Mucosa of gallbladder (tissue), 1 donor: Measurements from ENCODE around the gene PRR4. TPM values are rescaled to one million over a fixed set of nuclear protein-coding genes. Genes with fewer than 3 reads are reported as not detected.

Experiments
- DNase-seq: peaks from one replicate; pipeline ENCODE4 v3.0.0-alpha.2; 2020; ENCODE audit warnings: low spot score
- total RNA-seq: library from RNA; stranded (reverse); gene quantifications from one replicate; pipeline ENCODE4 v1.2.1, GENCODE V29; 2021
- donor health status: DM: no; HTN: no; CAD: no.

The PRR4 gene, protein sequence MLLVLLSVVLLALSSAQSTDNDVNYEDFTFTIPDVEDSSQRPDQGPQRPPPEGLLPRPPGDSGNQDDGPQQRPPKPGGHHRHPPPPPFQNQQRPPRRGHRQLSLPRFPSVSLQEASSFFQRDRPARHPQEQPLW
- total RNA-seq, result 2.6 TPM

GRCh38 chr12:10849425-10849878 is at the start of gene PRR4:
TSS of gene PRR4 (minus strand) at chr12:10849475. CDS start at chr12:10849437, 38 bp downstream.
- no peak for DNase-seq

DNA sequence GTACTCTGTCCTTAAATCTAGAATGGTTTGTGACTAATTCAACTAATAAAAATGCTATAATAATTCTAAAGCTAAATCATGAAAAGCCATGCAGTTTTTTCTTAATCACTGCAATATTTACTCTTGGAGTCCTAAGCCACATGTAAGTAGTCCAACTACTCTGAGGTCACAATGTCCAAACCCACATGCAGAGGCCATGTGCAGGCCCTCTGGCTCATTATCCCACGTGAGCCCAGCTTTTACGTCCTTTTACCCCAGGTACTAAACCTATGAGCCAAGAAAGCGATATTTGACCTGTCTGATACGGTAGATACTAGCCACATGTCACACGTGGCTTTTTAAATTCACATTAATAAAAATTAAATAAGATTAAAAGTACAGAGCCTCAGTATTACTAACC is 47.6 kb upstream of the PRR4 start:
- DNase-seq, result no peak

DNA sequence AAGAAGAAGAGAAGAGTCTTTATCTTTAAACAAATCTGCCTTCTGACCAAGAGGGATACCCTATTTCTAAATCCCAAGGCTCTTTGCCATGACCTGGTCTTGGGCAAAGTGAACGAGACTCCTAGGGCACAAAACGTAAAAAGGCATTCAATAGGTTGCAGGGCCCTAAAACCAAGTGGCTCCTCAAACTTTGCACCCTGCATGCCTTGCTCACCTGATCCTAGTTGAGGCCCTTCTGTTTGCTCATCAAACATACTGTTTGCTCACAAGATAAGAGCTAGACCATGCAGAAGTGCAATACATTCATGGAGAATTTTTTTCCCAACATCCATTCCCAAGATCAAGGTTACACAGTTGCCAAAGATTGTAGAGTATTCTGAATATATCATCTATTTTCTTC is 42.7 kb upstream of the PRR4 start:
- DNase-seq, result peak; percentile 12

GRCh38 chr12:10889226-10889625 is 40.0 kb upstream of the PRR4 start:
- DNase-seq, result no peak

GRCh38 chr12:10884086-10884725 is 34.9 kb upstream of the PRR4 start, which contains the start of gene PRH1:
TSS of gene PRH1 (minus strand) at chr12:10884255. CDS start at chr12:10884217, 38 bp downstream.
- DNase-seq, result no peak

- no peak for DNase-seq
Observed at GRCh38 chr12:10873378-10873777, 24.1 kb upstream of the PRR4 start.

DNA sequence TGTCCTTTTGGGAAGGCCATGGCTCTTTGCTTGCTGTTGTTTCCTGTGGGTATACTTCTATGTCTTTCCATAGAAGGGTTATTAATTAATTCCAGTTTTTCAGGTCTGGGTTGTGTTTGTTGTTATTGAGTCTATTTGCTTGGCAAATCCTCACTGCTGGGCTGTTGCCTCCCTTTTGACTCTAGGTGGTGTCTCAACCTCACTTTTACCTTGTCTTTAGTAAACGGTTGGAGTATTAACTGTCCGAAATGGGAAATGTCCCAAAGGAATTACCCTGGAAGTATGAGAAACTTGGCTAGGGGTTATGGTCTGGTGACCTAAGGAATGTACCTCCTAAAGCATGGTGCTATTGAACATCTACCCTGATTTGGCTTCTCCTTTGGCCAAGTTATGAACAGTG is 18.1 kb upstream of the PRR4 start:
- DNase-seq, result no peak

- DNase-seq, result no peak
Observed at GRCh38 chr12:10863512-10864218, 14.4 kb upstream of the PRR4 start.

GRCh38 chr12:10861366-10861765 is 12.1 kb upstream of the PRR4 start:
- no peak for DNase-seq

DNA sequence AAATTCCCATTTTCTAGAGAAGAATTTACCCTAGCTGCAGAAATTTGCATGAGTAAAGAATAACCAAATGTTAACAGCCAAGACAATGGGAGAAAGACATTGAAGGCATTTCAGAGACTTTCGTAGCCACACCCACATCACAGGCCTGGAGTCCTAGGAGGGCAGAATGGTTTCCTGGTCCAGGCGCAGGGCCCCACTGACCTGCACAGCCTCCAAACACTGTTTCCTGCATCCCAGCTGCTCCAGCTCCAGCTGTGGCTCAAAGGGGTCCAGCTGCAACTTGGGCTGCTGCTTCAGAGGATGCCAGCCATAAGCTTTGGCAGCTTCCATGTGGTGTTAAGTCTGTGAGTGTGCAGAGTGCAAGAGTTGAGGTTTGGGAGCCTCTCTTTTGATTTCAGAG is 6.5 kb upstream of the PRR4 start:
- no peak for DNase-seq

DNA sequence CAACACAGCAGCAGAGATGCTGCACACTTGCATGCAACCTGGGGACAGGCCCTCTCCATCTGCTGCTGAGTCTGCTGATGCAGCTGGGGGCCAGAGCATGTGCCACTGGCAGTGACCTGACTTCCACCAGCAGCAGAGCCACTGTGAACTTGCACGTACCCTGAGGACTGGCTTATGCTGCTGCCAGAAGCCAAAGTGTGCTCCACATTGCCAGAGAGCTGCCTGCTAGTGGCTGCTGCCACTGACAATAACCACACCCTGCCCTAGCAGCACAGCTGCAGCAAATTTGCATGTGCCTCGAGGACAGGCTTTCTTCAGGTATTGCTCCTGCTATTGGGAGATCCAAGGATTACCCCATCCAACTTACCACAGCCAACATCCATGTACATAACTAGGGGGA is 4.5 kb upstream of the PRR4 start:
- no peak for DNase-seq

GRCh38 chr12:10851243-10851858 is 2.1 kb upstream of the PRR4 start:
- no peak for DNase-seq

DNA sequence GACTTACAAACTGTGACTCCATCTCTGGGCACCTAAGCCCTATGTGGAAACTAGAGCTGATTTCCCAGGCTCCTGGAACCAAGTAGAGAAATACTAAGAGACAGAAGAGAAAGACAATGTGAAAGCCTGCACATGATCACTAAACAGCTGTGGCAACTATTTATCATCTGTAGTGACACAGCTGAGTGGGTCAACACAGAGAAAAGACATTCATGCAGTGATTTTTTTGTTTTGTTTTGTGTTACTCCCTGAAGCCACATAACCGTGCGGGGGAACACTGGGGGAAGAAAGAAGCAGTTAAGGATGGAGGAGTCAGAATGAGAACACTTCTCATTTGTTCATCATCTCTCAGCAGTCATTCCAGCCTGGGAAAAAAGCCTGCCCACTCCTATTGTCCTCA is 1.5 kb downstream of the PRR4 start:
- DNase-seq, result no peak

DNA sequence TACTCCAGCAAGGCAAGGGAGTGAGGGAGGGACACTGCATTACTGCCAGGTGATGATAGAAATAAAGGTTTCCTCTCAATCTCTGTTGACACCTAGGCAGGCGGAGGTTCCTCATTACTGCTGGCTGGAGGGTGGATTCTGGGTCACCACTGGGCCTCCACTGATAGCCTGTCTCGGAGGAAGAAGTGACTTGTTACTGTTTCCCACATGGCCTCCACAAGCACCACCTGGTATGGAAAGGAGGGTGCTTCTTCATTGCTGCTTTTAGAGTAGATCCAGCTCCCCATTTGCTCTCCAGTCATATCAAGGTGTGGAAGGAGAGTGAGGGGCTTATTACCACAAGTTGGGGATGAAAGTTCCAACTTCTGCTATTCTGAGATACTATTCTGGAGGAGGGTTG is 6.4 kb downstream of the PRR4 start:
- no peak for DNase-seq

DNA sequence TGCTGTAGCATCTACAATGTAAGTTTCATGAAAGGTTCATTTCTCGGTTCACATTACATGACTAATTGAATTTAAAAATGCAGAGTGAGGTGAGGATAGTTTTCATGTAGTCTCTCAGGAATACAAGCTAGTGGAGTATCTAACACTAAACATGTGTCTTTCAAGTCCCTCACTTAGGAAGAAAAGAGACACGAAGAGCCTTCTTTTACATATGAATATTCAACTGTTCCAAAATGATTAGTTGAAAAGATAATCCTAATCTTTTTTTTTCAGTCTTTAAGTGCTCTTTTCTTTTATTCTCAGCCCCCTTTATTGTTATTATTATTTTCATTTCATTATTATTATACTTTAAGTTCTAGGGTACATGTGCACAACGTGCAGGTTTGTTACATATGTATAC is 10.8 kb downstream of the PRR4 start:
- no peak for DNase-seq

DNA sequence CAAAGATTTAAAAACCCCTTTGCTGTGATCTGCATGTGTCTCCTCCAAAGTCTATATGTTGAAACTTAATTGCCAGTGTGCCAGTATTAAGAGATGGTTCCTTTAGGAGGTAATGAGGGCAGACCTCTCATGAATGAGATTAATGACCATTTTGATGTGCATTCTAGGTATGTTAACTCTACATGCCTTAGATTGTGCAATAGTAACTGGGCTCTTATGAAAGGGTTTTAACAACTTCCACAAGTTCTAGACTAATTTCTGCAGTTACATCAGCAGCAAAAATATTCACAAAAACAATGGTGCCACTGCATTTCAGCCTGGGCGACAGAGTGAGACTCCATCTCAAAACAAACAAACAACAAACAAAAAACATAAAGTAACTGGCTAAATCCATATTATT is 19.3 kb downstream of the PRR4 start:
- no peak for DNase-seq

DNA sequence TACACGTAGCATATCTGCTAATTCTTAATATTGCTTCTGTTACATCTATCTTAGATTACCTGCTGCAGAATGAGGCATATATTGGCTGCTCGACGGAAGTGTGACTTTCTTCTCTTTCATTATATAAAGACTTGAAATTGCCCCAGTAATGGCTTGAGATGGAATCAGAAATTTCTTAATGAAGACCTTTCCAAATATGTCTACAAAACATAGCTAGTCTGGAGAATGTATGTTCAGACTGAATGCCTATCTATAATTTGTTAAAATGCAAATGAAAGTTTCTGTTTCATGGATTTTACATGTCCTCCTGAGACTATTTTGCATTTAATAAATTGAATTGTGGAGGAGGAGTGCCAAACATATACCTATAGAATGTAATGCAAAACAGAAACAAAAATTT is 23.0 kb downstream of the PRR4 start, which contains the start of gene TAS2R10:
TAS2R10 (minus strand) TSS at position 101 of the 400 bp plus-strand sequence; CDS start at position 12, 89 bp downstream.
- no peak for DNase-seq

GRCh38 chr12:10824957-10825356 is 24.3 kb downstream of the PRR4 start:
- no peak for DNase-seq

- DNase-seq, result no peak
Observed at GRCh38 chr12:10811883-10812536, 37.3 kb downstream of the PRR4 start.

DNA sequence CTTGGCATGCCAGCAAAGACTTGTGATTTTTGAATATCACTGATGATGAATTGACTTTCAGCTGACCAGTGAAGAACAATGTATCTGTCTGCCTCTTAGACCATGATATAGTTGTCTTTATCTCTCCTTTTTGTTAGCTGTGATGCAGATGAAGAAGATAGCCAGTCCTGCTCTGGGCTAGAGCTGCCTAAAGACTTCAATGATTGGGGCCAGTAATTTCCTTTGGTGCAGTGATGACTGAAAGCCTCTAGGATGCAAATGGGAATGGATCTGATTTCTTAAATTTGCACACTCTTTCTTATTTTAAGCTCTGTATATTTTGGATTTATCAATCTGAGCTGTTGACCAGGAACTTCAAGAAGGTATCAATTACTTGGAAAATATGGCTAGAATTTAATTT is 39.2 kb downstream of the PRR4 start, which contains the start of gene TAS2R9:
TAS2R9 (minus strand) TSS at position 101 of the 400 bp plus-strand sequence; CDS start at position 8, 93 bp downstream.
- DNase-seq, result no peak

DNA sequence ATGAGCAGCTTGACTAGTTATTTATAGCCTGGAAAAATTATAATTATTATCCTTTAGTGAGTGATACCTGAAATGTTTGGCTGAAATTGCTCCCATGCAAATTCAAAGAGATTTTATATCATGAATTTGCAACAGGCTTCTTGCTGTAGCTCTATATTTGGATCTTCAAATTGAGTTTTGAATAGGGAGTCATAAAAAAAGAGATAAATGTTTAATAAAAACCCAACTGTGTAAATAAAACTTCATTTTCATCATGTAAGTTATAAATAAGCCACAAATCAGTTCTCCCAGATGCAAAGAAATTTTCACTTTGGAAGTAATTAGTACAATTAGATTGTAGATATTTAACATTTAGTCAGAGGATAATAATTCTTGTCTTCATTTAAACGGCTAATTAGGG is 42.1 kb downstream of the PRR4 start, which contains the start of gene TAS2R8:
TAS2R8 (minus strand) TSS at position 101 of the 400 bp plus-strand sequence. CDS start 306 bp downstream, outside the sequence.
- no peak for DNase-seq

DNA sequence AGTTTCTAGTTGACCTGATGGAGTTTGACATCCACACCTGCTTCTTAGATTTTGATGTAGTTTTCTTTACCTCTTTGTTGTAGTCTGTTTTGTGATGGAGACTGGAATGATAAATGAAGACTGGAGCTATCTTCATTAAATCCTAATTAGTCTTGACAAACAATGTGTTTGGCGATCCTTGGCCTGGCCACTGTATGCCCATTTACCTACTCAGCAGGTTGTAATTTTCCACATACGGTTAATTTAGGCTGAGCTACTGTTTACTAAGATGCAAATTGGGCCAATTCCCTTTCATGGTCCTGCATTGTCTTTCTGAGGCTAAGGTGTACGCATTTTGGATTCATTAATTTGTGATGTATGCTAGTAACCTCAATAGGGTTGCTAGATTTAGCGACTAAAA is 46.7 kb downstream of the PRR4 start, which contains the start of gene TAS2R7:
TAS2R7 (minus strand) TSS at position 41 of the 400 bp plus-strand sequence. CDS start 57 bp downstream, outside the sequence.
- DNase-seq, result no peak
